ENCODE data around the gene HMGN4.
"Not testable (repeated sequence)": the region's sequence is repeated elsewhere in the genome, so short reads cannot be mapped to it uniquely, and the experiment has no call there.

Gene HMGN4

DNA sequence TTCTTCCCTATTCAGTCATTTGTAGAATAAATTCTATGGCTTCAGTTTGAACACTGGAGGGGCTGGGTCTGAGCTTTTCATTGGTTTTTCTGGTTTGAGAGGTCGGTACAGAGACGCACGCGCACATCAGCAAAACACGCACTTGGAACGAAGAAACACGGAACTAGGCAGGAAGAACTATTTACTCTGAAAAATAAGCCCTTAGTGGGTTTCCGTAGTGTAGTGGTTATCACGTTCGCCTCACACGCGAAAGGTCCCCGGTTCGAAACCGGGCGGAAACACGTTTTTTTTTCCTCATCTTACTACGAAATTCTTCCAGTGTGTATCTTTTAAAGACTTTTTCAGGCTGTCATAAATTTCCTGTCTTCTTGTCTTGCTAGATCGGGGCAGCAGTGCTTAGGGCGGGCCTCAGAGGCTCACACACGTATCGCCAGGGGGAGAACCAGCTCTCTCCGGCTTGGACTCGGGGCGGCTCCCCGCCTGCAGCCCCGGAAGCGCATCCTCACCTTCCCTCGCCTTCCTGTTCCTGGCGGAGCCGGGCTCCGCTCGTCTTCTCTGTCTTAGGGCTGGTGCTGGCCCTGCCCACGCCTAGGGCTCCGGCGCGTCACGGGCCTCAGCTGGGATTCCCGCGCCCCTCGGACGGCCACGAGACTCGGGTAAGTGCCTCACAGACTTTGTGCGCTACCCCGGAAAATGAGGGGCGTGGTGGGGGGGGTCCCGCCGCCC is at the start of gene HMGN4:
HMGN4 (plus strand) TSS at position 521 of the 726 bp plus-strand sequence. CDS start 6,841 bp downstream, outside the sequence.
- peak; percentile 62 for DNase-seq (ENCODE audit: low read depth in 1 of 2, low spot score in 1 of 2)

DNA sequence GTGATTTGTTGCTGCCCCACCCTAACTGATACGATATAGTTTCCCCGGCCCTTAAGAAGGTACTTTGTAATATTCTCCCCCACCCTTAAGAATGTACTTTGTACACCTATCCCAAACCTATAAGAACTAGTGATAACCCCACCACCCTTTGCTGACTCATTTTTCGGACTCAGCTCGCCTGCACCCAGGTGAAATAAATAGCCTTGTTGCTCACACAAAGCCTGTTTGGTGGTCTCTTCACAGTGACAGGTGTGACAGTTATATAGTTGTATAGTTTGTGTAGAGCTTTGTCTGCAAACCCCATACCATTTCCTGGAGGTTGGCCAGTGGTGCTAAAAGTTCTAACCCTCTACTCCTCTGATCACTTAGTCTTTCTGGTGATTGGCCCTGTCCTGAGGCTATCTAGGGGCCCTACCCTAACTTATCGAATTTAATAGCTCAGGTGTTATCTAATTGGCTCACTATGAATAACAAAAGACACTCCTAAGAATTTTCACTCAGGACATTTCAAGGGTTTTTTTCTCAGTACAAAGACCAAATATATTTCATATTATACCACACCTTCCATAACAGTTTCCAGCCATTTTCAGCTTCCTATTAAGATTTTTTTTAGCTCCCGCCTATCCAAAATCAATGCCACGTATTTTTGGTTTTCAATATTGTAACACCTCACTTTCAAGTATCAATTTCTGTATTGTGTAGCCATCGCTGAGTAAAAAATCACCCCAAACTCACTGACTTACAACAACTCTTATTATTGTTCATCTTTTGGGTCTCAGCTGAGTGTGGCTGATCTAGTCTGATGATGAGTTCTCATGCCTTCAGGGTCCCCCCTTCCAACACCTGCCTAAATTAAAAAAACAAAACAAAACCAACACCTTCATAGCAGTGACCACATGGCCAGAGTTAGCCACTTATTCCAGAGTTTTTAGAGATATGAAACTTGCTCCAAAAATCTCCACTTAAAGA is 47.9 kb upstream of the HMGN4 start:
- DNase-seq (ENCODE audit: low read depth in 1 of 2, low spot score in 1 of 2): no peak

DNA sequence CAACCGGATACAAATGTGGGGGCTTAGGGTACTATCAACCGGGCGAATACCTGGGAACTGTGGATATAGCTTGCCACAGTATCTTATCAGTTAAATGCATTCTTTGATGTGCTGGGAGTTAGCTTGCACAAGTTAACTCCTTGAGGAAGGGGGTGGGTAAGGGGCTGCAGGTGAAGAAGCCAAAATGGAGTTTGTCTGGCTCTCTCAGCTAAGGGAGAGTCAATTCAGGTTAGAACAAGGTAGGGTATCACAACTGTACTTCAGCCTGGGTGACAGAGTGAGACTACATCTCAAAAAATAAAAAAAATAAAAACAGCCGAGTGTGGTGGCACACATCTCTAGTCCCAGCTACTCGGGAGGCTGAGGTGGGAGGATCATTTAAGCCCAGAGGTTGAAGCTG is 46.6 kb upstream of the HMGN4 start:
- DNase-seq (ENCODE audit: low read depth in 1 of 2, low spot score in 1 of 2): no peak

DNA sequence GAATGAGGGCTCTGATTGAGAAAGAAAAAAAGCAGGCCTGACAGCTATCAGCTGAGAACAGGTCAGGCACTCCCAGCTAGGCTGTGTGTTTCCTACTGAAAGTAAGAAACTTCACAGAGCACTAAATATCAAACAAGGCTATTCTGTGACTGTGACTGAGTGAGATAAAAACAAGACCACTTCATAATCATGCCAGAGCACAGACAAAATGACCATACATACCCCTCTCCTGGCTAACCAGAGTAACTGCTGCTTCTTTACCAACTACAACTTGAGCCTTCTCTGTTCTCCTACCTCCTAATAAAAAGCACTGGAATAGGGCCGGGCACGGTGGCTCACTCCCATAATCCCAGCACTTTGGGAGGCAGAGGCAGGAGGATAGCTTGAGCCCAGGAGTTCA is 44.9 kb upstream of the HMGN4 start:
- no peak for DNase-seq (ENCODE audit: low read depth in 1 of 2, low spot score in 1 of 2)

DNA sequence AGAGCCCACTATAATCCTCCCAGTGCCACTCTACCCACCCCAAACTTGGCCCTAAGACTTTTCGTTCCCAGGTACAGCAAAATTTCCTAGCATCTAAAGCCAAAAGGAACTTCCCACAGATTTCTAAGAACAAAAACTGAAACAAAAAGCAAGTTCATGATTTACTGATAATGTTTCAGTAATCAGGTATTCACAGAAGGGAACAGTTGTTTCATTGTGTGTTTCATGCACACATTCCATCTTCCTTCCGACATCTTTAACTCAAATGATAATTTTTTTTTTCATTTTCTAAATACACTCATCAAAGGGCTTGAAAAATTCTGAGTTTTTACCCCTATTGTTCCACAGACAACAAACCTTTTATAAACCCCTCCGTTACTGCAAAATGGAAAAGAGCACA is 44.0 kb upstream of the HMGN4 start:
- no peak for DNase-seq (ENCODE audit: low read depth in 1 of 2, low spot score in 1 of 2)

DNA sequence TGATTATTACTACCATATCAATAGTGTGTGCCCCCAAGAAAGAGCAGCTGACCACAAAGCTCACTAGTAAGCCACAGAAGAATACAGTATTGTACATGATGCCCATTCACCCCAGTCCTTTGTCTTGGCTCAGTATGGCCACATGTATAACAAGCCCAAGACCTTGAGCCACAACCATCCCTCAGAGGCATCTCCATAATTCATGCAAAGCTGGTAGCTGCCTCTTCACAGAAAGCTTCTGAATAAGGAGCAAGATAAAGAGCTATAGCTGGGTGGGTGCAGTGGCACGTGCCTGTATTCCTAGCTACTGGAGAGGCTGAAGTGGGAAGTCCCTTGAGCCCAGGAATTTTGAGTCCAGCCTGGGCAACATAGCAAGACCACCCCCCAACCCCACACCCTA is 42.9 kb upstream of the HMGN4 start:
- DNase-seq (ENCODE audit: low read depth in 1 of 2, low spot score in 1 of 2): no peak

DNA sequence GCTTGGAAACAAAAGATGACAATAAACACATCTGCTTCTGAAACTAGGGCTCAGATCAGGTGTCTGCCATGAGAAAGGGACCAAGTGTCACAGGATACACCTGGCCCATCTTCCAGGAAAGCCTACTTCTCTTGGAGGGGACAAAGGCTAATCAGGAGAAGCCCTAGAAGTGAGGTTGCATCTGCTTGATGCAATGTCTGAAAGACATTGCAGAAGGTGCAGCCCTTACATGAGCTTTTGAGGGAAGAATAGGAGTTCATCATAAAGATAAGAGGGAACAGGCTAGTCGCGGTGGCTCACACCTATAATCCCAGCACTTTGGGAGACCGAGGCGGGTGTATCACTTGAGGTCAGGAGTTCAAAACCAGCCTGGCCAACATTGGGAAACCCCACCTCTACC is 40.6 kb upstream of the HMGN4 start:
- DNase-seq (ENCODE audit: low read depth in 1 of 2, low spot score in 1 of 2): no peak

DNA sequence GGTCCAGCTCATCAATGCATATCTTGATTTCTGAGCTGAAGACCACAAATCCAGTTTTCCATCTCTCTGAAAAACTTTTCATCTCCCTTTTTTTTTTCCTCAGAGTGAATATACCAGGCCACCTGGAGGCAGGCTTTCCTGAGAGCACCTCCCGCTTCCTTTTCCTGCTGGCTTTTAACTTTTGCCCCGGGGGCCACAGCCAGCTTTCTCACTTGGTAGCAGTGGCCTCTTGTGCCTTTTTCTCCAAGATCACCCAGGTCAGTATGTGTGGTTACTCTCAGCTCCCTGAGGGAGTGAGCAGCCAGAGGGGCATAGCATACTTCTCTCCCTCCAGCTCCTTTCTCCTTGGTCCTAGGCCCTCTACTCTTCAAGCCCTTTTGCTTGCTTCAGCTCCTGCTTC is 38.1 kb upstream of the HMGN4 start, which contains the start of gene BTN1A1:
BTN1A1 (plus strand) TSS at position 202 of the 400 bp plus-strand sequence. CDS start 984 bp downstream, outside the sequence.
- DNase-seq (ENCODE audit: low read depth in 1 of 2, low spot score in 1 of 2): no peak

DNA sequence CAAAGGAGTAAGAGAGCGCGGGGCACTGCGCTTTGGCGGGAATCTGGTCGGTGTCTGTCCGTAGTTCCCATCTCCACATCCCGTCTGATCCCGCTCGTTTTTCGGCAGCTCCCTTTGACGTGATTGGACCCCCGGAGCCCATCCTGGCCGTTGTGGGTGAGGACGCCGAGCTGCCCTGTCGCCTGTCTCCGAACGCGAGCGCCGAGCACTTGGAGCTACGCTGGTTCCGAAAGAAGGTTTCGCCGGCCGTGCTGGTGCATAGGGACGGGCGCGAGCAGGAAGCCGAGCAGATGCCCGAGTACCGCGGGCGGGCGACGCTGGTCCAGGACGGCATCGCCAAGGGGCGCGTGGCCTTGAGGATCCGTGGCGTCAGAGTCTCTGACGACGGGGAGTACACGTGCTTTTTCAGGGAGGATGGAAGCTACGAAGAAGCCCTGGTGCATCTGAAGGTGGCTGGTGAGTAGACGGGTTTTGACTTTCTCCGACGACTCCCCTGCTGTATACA is 36.6 kb upstream of the HMGN4 start:
- peak; percentile 3 to 22 for DNase-seq (ENCODE audit: low read depth in 1 of 2, low spot score in 1 of 2)

DNA sequence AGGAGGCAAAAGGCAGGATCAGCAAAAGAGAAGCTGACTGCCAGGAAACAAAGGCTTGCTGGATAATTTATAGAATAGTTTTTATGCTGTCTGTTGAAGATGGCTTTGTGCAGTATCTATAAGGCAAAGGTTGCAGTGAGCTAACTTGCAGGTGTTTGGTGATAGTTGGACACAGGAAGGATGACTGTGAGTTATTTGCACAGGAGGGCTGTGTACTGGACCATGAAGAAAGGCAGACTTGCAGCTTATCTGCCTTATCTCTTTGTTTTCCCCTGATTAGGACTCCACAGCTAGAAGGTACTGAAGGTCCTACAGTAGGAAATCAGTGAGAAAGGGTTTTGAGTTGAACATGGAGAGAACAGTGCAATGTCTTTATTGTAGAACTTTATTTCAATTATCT is 36.0 kb upstream of the HMGN4 start:
- no peak for DNase-seq (ENCODE audit: low read depth in 1 of 2, low spot score in 1 of 2)

DNA sequence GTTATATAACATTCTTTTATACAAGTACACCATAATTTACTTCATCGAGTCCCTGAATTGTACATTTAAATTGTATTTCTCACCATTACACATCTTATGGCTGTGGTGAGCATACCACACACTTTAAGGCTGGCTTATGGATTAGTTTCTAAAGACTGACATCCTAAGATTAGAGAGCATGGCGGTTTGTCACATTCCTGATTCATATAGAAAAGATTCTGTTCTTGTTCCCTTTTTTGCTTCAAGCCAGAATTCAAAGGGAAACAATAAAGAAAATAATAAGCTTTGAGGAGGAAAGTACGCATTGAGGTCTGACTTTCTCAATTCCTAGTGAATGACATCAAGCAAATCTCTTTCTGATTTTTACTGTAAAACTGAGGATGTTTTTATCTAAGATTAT is 35.5 kb upstream of the HMGN4 start:
- DNase-seq (ENCODE audit: low read depth in 1 of 2, low spot score in 1 of 2): no peak

DNA sequence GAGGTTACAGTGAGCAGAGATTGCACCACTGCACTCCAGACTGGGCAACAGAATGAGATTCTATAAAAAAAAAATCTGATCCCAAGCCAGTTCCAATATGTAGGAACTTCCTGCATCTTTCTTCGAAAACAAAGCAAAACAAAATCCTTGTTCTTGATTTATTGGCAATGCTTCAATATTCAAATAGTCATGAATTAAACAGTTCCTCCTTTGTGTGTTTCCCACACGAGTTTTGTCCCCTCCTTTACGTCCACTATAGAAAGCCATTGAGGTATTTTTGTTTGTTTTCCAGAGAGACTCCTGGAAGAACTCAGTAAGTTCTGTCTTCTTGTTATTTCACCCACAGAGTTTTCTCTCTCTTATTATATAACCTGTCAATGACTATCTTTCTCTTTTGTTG is 30.5 kb upstream of the HMGN4 start:
- no peak for DNase-seq (ENCODE audit: low read depth in 1 of 2, low spot score in 1 of 2)

DNA sequence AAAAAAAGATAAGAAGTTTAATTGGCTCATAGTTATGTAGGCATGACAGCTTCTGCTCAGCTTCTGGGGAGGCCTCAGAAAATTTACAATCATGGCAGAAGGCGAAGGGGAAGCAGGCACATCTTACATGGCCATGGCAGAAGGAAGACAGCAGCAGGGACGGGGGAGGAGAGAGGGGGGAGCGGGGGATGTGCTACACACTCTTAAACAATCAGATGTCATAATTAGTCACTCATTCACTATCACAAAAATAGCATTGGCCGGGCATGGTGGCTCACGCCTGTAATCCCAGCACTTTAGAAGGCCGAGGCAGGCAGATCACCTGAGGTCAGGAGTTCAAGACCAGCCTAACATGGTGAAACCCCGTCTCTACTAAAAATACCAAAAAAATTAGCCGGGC is 27.1 kb upstream of the HMGN4 start:
- DNase-seq (ENCODE audit: low read depth in 1 of 2, low spot score in 1 of 2): not testable (repeated sequence)

DNA sequence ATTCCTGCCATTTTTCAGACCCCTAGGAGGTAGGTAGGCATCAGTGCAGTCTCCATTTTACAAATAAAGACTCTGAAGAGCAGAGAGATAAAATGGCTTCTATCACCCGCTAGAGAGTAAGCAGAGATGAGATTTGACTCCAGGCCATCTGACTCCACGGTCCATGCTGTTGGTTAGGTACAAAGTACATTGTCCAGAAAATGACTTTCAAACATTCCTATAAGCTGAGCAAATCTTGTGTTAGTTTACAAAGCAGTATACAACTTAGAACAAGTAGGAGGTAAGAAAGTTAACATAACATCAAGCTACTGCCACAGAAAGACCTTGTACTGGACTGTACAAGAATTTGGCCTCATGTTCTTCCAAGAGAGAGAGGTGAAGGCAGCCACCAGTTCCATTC is 23.2 kb upstream of the HMGN4 start:
- no peak for DNase-seq (ENCODE audit: low read depth in 1 of 2, low spot score in 1 of 2)

DNA sequence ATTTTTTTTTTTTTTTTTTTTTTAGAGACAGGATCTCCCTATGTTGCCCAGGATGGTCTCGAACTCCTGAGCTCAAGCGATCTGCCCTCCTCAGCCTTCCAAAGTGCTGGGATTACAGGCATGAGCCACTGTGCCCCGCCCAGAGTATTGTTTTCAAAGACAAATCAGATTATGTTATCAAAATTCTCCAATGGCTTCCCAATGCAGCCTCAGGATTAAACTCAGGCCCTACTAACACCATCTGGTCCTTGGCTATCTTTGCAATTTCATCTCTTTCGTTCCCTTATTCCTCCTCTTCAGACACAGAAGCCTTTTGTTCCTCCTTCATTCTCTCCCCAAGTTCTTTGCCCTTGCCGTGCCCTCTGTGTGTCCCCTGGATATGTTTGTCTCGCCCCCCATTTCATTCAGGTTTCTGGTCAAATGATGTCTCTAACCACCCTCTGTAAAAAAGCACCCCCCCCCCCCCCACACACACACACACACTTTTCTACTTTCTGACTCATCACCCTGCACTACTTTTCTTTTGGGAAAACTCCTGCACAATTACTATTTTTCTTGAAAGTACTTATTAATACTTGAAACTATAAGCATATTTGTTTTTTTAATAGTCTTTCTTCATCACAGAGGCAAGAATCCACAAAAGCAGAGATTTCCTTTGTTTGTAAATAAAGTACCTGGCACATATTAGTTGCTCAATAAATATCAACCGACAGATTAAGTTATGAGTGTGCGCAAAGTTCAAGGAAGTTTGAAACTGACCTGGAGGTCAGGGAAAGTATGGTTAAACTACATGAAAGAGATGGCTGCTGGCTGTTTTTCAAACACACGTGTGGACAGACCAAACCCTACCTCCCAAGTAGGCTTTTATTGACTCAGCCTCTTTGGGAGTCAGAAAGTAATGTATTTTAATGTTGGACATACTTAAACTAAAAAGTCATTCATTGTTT is 21.4 kb upstream of the HMGN4 start:
- DNase-seq (ENCODE audit: low read depth in 1 of 2, low spot score in 1 of 2): no peak

DNA sequence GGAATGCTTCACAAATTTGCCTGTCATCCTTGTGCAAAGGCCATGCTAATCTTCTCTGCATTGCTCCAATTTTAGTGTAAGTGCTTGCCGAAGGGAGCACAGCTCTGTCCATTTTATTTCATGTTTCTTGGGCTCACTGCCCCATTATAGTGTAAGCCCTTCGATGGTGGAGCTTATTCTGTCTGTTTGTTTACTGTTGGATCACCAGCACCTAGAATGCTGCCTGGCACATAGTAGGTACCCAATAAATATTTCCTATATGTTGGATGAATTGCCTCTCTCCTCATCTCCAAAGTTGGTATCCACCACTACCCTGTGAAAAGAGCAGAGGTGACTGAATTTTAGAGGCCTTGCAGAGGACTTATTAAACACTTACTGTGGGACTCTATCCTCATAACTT is 18.8 kb upstream of the HMGN4 start:
- no peak for DNase-seq (ENCODE audit: low read depth in 1 of 2, low spot score in 1 of 2)

DNA sequence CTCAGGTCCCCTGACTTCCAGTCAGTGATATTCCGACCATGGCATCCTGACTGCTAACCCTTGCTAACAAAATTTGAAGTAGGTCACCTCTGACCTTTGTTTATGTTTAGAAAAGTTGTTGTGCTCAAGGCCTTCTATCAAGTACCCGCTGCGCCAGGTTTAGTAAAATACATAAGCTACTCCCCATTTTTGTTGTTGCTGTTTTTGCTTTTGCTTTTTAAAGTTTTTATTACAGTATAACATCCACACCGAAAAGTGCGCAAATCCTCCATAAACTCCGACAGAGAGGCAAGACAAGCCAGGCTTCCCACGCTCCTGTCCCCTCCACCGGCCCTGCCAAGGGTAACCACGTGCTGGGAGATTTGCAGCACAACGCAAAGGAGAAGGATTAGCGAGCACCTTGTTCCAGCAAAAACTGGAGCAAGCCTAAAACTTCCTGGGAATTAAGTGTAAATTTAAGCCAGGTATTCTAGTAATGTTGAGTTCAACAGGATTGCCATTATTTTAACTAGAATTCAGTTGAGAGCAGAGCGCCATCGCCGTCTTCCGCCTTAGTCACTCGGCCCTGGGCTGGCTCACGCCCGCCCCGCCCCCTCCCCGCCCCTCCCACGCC is 17.8 kb upstream of the HMGN4 start:
- DNase-seq (ENCODE audit: low read depth in 1 of 2, low spot score in 1 of 2): peak in 1 of 2 donors; percentile 16

DNA sequence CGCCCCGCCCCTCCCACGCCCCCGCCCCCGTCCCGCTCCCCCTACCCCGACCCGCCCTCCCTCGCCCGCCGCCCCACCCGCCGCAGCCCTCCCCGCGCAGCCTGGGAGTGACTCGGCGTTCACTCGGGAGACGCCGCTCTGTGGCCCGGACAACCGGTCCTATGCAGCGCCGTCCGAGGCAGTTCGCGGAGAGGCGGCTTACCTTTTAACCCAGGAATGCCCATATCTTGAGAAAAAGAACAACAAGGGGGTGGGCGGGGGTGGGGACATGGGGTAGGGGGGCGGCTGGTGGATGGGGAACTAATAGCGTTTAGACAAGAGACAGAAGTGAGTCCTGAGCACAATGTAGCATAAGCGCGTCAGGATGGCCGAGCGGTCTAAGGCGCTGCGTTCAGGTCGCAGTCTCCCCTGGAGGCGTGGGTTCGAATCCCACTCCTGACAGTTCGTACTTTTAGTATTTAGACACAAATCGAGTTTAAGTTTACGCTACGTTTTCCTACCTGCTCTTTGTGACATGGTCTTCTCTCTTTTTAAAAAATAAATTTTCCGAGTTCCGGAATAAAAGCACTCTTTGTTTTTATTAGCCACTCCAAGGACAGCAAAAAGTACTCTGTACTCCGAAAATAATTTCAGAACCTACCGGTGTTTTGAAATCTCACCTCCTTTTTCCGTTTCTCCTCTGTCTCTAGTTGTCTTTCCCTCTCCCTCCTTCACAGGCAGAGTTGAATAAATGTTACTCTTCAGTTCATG is 17.1 kb upstream of the HMGN4 start:
- peak; percentile 66 to 77 for DNase-seq (ENCODE audit: low read depth in 1 of 2, low spot score in 1 of 2)

DNA sequence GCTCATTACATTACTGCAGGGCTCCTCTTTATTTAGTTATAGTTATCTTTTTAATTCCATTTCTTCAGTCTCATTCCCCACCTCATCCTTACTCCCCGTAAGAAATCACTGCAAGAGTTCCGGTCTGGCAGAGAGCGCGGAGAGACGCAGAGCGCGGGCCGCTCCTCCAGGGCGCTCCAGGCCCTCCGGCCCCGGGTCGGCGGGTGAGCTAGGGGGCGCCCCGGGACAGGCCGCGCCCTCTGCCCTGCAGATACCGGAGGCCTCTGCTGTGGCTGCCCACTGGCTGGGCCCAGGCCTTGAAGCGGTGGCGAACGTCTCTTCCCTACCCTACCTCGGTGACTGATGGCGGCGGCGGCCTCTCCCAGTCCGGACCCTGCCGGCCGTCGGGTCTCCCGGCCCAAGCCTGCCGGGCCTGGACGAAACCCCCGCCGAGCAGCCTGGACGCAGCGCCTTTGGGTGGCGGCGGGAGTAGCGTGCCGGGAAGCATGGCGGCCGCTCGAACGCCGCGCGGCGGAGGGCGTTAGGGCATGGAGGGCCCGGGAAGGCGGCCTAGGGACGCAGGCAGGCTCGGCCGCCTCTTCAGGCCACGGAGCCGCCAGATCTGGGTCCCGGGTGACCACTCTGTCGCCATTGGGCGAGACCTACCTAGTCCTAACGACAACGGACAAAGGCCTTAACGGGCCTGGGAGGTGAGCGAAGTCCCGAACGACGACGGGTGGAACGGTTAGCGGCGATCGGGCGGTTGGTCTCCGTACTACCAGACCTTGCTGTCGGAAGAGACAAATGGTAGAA is 16.4 kb upstream of the HMGN4 start:
- peak; percentile 50 to 53 for DNase-seq (ENCODE audit: low read depth in 1 of 2, low spot score in 1 of 2)

Data from stimulated activated CD4-positive, alpha-beta T cell treated with anti-CD3 and anti-CD28 coated beads, Interleukin-15, amount 100 ng/mL, for 1 hour (primary cell).